T-helper 1 cell (primary cell): ENCODE results near the gene CACNA1H.

Experiments
- DNase-seq, 5 donors: peaks; one replicate each; pipeline ENCODE4 v3.0.0-alpha.2; 2012 to 2020

Gene CACNA1H

DNA sequence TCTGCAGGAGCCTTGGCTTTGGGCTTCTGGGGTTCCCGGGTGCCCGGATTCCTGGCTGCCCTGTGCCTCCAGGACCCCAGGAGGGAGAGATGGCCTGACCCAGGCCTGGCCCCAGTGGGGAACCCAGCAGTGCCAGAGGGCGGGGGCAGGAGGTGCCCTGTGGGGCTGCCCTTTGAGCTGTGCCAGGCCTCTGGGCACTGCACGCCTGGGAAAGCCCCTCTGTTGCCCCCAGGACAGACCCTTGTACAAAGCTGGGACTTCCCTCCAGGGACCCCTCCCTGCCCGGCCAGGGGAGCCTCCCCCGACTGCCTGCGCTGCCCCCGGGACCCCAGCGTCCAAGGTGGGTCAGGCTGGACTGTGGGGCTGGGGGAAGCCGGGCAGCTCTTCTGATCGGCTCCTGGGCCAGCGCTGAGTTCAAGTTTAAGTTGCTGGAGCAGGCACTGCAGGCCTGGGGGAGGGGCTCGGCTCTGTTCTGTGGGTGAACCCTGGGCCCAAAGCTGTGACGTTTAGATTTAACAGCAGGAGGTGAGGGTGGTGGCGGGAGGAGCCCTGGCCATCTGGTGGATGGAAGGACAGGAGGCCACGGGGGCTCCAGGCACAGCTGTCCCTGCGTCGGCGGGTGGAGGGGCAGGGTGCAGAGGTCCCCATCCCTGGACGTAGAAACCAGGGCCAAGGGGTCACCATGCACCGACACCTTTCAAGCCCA lies 29.2 kb upstream of the CACNA1H start:
- no peak for DNase-seq

DNA sequence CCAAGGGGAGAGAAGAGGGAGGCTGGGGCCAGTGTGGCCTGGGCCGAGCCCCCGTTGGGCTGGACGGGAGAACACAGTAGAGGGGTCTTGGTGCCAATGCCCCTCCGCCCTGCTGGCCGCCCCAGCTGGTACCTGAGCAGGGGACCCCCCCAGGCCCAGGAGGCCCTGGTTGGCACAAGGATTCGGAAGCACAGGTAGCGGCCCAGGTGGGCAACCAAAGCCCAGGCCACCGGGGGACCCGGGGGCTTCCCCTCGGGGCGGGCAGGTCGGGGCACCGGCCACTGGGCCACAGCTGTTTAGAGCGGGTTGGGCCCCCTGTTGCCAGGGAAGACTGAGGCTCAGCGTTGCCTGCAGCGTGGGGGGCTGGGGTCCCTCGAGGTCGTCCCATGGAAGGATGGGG lies 28.6 kb upstream of the CACNA1H start:
- no peak for DNase-seq

DNA sequence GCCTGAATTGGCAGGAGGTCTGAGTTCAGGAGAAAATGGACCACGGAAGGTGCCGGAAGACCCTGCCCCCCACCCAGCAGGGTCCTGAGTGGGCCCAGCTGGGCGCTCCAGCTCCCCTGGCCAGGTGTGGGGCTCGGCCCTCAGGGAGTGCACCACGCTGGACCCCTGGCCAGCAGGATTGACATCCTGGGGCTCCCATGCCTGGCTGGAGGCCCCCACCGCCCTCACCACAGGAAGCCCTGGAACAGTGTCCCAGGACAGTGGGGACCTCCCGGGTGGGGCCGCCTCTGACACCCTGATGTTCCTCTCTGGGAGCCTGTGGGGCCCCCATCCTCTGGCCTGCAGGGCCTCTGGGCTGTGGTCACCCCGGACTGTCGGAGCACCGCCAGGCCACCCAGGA lies 28.1 kb upstream of the CACNA1H start:
- no peak for DNase-seq

DNA sequence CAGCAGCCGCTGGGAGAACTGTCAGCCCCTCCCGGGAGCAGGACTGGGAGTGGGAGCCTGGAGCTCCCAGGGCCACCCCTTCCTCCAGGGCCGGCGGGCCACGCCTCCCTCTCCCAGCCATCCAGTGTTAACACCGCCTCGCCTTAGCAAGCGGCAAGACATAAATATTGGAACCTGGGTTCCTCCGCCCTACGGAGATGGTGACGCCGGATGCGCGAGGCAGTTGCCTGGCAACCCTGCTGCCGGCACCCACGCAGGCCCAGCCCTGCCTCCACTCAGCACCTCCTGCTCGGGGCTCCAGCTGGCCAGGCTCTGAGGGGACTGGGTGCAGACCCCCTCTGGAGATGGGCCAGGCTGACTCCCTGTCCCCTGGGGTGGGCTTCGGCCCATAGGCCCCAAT lies 27.4 kb upstream of the CACNA1H start:
- DNase-seq: no peak

DNA sequence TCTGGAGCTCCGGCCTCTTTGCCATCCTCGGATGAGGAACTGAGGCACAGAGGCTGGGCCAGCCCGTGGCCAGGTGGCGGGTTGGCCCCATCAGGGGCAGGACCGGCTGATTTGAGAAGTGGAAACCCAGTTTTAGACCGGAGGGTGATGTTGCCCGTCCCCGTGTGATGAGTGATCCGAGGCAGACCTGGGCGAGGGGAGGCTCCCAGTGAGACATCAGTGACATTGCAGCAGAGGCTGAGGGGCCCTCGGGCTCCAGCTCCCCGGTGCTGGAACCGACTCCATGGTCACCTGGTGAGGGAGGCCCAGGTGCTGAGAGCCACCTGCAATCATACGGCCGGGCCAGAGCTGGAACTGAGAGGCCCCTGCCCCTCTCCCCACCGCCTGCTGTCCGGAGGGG lies 26.9 kb upstream of the CACNA1H start:
- no peak for DNase-seq

DNA sequence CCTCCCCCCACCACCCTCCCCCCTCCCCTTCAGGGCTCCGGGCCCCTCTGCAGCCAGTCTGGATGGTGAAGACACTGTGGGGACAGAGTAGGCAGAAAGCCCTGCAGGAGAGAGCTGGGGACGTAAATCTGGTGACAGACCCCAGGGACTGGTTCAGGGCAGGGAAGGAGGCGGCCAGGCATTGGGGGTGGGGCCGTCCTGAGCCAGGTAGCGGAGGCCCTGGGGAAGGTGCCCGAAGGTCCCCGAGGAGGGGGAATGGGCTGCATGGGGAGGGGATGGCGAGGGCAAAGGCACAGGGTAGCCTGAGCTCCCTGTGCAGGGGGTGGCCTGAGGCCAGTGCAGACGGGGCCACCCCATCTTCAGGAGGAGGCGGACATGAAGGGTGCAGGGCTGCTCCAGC lies 26.3 kb upstream of the CACNA1H start:
- no peak for DNase-seq

DNA sequence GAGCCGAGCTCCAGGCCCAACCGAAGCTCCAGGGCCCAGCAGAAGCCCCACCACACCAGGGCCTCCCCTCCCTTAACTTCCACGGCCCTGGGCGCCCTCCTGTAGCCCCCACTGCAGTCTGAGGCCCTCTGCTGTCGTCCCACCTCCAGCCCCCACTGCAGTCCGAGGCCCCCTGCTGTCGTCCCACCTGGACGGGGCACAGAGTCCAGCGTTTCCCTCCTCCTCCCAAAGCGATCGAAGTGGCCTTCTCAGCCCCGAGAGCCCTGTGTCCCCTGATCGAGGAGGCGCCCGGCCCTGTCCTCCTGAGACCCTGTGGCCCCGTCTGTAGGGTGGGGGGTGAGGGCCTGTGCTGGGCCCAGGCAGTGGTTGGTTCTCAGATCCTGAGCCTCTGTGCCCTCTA lies 25.8 kb upstream of the CACNA1H start:
- DNase-seq: no peak

DNA sequence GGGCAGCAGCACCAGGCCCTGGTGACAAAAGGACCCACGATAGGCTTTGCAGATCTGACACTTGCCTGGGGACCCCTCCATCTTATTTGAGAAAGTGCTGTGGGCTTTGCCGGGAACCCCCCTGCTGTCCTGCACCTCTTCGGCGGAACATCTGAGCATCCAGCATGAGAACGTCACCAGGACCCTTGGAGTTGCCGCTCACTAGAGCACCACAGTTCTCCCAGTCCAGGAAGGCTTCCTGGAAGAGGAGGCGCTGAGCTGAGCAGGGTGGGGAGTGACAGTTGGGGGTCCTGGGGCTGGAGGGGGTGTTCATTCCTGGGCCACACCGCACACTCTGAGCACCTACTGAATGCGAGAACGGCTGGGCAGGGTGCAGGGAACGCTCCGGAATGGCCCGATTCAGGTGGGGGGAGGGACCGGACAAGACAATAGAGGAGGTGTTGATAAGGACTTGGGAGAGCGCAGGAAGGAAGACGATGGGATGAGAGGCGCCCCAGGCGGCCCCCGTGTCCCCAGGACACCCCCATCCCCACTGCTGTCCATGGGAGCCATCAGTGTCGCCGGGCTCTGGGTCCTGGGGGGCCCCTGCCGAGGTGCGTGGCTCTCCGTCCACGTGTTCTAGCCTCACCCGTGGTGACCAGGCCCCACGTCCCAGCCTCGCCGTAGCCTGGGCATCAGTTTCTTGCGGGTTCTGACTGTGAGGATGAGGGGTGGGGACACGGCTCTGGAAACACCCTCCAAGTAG lies 24.8 kb upstream of the CACNA1H start:
- no peak for DNase-seq

DNA sequence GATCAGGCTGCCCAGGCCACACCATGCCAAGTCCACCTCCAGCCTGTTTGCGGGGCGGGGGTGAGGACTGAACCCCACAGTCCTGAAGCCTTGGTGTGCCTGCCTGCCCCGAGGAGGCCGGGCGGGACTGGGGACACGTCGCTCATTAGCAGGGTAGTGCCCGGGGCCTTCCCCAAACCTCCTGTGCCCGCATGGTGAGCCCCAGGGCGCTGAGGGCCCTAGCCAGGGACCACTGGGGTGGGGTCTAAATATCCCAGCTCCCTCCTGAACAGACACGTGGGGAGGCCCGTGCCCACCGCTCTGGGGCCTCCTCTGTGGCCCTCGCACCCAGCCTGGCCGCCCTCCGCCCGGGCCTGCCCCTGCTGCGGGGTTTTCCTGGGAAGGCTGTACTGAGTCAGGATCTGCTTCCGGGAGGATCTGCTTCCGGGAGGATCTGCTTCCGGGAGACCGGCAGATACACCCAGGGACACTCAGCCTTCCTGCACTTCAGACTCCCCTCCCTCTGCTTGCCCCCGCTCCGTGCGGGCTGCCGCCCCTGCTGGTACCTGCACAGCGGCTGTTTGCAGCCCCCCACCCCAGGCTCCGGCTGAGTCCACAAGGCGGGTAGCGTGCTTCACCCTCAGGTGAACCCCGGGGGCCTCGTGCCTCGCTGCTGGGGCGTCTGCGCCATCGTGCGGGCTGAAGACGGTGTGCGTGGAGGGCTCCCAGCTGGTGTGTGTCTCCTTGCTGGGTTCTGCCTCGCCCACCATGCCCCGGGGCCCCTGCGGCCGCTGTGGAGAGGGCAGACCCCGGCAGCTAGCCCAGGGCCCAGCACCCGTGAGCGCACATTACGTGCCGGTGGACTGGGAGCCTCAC lies 23.6 kb upstream of the CACNA1H start:
- DNase-seq: no peak

DNA sequence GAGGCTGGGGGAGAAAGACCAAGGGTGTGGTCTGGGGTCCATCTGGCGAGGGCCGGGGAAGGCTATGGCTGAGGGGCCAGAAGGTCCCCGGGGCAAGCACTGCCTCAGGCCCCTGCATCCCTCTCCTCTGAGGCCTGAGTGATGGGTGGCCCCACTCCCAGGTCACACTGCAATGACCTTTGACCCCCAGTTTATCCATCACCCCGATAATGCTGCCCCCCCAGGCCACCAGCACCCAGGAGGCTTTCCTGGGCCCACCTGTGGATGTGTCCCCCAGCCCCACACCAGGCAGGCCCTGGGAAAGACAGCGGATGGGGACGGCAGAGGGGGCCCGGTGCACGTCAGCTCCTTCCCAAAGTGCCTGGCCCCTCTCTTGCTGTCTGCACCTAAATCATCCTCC lies 22.5 kb upstream of the CACNA1H start:
- no peak for DNase-seq

DNA sequence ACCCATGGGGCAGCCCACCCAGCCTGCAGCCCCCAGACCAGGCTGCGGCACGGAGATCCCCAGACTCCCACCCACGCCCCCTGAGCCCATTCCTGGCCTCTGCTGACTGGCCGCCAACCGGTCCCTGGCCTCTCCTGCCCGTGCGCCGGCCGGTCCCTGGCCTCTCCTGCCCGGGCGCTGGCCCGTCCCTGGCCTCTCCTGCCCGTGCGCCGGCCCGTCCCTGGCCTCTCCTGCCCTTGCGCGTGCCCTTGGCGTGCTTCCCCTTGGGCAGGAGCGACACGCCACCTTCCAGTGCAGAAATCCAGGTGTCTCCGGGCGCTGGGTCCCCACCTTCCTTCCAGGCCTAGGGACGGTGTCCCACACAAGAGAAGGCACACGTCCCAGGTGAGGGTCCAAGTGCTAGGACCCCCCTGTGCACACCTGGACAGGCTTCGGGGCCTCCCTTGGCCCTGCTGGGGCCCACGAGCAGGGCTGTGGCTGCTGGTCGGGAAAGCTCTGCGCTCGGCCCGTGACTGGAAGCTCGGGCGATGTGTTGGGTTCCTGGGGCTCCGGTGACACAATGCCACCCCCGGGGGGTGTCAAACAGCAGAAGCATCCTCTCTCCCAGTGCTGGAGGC lies 21.4 kb upstream of the CACNA1H start:
- no peak for DNase-seq

DNA sequence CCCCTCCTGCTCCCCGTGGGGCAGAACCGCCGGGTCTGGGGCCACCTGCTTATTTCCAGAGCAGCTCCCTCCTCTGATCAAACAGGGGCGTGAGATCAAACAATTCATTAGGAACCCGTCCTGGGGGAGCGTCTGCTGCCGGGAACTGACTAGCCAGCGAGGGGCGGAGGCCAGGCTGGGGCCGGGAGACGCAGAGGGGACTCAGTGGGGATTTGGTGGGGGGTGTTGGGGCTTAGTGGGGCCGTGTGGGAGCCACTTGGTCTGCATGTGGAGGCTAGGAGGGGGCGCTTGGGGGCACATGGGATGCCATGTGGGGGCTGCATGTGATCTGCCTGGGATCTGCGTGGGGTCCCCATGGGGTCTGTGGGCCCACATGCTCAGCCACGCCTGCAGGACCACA lies 20.5 kb upstream of the CACNA1H start:
- no peak for DNase-seq

DNA sequence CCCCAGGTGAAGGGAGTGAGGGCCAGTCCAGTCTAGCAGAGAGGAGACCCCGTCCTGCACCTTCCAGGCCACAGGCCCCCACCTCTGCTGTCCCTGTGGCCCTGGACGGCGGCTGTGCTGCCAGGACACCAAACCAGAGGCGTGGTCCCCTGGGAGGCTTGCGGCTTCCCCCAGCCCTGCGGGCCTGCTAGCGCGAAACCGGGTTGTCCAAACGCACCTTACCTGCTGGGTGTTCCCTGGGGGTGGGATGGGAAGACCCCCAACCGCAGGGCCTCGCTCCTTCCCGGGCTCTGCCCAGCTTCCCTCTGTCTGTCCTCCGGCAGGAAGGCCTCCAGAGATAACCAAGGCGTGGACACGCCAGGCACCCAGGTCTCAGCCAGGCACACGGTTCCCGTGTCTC lies 19.6 kb upstream of the CACNA1H start:
- no peak for DNase-seq

DNA sequence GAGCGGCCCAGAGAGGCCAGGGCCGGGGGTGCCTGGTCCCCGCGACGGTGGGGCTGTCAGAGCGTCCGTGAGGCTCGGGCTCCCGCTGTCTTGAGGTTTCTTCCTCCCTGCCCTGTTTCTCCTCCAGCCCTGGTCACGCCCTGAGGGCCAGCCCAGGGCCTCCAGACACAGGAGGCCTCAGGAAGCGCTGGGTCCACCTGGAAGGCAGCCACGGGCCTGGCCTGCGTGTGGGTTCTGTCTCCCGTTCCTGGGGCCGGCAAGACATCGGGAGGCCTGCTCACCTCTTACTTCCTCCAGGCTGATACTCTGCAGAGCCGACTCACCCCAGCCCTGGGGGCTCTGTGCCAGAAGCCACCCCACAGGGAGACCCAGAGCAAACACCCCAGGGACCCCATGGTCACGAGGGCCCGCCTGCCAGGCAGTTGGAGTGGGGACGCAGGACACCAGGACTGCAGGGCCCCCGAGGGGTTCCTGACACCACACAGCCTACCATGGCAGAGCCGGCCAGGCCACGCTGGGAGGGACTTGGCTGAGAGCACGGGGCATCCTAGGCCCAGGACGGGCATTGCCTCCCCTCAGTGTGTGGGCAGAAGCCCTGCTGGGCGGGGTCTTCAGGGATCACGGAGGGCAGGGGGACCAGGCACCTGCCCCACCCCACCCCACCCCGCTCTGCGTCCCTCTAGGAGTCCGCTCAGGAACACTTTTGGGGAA lies 18.9 kb upstream of the CACNA1H start:
- no peak for DNase-seq

DNA sequence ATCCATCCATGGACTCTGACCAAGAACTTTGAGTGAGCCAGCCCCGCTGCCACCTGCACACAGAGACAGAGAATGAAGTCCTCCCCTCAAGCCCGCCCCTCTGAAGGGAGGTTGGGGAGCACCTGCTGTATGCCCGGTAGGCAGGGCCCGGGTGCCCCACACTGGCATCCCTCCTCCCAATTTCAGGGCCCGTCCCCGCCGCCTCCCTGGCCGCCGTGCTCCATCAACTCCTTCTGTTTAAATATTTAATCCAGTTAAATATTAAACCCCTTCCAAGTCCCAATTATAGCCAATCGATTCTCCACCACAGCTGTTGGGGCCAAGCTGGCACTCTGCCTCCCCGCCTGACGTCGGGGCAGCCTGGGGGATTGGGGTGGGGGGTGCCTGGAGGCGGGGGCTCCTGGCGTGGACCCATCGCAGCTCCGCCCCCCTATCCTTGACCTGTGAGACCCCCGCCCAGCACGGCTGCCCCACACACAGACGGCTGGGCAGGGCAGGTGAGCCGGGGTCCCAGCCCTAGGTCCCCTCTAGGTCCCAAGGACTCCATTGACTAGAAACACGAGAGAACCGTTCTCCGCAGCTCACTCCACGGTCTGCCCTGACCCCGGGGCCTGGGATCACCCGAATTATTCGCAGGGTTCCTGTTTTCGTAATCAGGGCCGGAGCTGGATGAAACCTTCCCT lies 18.0 kb upstream of the CACNA1H start:
- no peak for DNase-seq

DNA sequence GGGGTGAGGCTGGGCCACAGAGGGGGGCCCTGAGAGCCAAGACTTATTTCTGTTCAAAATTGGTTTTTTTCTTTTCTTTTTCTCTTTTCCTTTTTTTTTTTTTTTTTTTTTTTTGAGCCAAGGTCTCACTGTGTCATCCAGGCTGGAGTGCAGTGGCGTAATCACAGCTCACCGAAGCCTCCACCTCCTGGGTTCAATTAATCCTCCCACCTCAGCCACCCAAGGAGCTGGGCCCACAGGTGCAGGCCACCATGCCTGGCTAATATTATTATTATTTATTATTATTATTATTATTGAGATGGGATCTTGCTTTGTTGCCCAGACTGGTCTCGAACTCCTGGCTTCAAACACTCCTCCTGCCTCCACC lies 17.5 kb upstream of the CACNA1H start:
- DNase-seq: no peak

DNA sequence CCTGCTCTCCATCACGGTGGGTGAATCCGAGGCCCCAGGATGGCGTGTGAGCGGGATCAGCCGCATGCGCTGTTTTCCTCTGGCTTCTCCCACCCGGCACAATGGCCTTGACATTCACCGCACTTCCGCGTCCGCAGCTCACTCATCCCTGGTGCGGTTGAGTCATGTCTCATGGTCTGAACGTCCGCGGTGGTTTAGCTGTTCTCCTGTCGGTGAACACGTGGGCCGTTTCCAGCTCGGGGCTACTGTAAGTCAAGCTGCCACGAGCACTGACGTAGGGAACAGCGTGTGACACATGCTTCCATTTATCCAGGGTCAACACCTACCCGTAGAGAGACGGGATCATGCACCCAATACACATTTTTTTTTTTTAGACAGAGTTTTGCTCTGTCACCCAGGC lies 15.3 kb upstream of the CACNA1H start:
- no peak for DNase-seq

DNA sequence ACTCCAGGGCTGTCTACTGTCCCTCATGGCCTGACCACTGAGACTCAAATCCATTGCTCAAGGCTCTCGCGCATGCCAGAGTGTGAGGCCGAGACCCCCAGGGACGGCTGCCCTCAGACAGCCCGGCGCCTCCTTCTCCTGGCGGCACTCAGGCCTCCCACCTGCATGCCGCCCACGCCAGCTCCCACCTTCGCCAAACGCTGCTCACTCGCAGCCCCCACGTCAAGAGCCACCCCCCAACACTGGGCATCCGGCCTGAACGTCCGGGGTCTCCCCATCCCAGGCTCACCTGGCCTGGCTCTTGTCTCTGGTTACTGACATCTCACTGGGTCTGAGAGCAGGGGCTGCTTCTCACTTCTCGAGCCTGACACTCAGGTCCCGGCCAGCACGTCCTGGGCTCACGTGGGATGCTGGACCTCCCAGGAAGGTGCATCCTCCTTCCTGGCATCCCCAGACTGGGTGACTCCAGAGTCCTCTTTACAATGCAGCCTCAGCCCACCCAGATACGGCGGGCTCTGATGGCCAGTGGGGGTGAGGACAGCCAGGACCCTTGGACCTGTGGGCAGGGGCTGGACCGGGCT lies 12.2 kb upstream of the CACNA1H start:
- no peak for DNase-seq

DNA sequence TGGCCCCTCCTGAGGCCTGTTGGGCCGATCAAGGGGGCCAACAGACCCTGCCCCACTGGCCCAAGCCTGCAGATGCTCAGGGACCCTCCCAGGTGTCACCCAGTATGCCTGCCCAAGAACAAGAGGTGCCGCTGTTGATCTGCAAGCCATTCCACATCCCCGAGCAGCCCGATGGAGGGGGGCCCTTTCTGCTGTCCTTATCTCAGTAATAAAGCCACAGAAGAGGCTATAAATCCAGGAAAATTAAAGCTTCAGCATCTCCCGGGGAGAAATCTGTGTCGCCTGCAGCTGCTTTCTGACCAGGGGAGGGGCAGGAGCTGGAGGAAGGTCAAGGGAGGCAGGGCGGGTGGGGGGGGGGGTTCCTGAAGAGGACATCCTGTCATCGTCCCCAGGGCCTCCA lies 11.7 kb upstream of the CACNA1H start:
- no peak for DNase-seq

DNA sequence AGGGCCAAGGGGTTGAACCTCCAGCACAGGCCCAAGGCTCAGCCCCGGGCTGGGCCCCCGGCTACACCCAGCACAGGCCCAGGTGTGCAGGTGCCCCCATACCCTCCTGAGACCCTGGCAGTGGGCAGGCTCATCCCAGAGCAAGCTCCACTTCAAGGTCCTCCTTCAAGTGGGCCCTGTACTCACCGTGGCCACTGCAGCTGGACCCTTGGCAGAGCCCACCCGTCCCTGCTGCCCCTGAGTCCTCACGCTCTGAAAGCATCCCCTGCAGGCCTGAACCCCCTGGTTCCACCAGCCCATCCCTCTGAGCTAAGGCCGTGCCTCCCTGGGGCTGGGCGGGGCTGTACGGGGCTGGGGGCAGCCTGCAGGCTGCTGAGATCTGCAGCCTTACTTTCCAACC lies 11.2 kb upstream of the CACNA1H start:
- no peak for DNase-seq

DNA sequence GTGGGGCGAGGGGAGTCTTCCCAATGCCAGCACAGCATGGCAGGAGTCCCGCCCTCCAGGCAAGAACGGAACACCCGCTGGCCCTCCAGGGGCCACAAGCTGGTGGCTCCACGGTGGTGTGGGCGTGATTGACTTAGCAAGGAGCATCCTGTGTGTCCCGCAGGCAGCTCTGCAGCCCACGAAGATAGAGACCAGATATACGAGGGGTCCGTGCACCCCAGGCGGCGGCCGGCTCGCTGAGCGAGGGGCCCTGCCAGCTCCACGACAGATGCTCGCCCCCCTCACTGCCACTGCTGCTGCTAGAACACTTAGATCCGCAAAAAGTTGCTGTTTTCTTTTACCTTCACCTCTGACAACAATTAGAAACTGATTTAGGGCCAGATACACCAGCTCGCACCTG lies 10.0 kb upstream of the CACNA1H start:
- no peak for DNase-seq
